ENCODE data around the gene TEX29.

GRCh38 chr13:111356795-111357194 lies 36.4 kb downstream of the TEX29 start:
- TF ChIP-seq CTCF (IDR thresholded peaks at IDR 0.05; ENCODE audit: borderline replicate concordance, extremely low read depth, low read length, poor library complexity, severe bottlenecking) (no peak), EZH2 (IDR thresholded peaks at IDR 0.05; ENCODE audit: borderline replicate concordance, low read depth, low read length, severe bottlenecking) (no peak)
